ENCODE data around the gene FNBP1L. TPM values are rescaled to one million over a fixed set of nuclear protein-coding genes. Genes with fewer than 3 reads are reported as not detected.

The FNBP1L gene
- total and polyA plus RNA-seq, 10 of the 15 experiments (the other 5 are each of a cell fraction or from before 2014, with no cell fraction given) = 0.02 to 0.12 (median 0.07) TPM; not detected in 4

- H3K27me3 ChIP-seq (replicated peaks in 1 of 2; ENCODE audit: control insufficient read depth in 2 of 2, insufficient read depth in 2 of 2, low read length in 1 of 2) = no peaks in the 10 kb centered on the region
- no peaks in the 10 kb centered on the region for H3K4me1 ChIP-seq (ENCODE audit: control insufficient read depth, insufficient read depth, low read length)
- TF ChIP-seq SMC3 (IDR thresholded peaks at IDR 0.05; ENCODE audit: borderline replicate concordance, low read length) = no peak
- TF ChIP-seq, protein P1, sequence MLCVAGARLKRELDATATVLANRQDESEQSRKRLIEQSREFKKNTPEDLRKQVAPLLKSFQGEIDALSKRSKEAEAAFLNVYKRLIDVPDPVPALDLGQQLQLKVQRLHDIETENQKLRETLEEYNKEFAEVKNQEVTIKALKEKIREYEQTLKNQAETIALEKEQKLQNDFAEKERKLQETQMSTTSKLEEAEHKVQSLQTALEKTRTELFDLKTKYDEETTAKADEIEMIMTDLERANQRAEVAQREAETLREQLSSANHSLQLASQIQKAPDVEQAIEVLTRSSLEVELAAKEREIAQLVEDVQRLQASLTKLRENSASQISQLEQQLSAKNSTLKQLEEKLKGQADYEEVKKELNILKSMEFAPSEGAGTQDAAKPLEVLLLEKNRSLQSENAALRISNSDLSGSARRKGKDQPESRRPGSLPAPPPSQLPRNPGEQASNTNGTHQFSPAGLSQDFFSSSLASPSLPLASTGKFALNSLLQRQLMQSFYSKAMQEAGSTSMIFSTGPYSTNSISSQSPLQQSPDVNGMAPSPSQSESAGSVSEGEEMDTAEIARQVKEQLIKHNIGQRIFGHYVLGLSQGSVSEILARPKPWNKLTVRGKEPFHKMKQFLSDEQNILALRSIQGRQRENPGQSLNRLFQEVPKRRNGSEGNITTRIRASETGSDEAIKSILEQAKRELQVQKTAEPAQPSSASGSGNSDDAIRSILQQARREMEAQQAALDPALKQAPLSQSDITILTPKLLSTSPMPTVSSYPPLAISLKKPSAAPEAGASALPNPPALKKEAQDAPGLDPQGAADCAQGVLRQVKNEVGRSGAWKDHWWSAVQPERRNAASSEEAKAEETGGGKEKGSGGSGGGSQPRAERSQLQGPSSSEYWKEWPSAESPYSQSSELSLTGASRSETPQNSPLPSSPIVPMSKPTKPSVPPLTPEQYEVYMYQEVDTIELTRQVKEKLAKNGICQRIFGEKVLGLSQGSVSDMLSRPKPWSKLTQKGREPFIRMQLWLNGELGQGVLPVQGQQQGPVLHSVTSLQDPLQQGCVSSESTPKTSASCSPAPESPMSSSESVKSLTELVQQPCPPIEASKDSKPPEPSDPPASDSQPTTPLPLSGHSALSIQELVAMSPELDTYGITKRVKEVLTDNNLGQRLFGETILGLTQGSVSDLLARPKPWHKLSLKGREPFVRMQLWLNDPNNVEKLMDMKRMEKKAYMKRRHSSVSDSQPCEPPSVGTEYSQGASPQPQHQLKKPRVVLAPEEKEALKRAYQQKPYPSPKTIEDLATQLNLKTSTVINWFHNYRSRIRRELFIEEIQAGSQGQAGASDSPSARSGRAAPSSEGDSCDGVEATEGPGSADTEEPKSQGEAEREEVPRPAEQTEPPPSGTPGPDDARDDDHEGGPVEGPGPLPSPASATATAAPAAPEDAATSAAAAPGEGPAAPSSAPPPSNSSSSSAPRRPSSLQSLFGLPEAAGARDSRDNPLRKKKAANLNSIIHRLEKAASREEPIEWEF (IDR thresholded peaks at IDR 0.05; ENCODE audit: insufficient replicate concordance, low read depth, low read length) = no peak
- no peak for TF ChIP-seq RCOR1 (conservative IDR thresholded peaks at IDR 0.05; ENCODE audit: low read depth, low read length)
- no peak for TF ChIP-seq IKZF2 (IDR thresholded peaks at IDR 0.05)
- TF ChIP-seq HDGF (IDR thresholded peaks at IDR 0.05) = no peak
- in situ Hi-C loops (cut with MboI) (no loop called here), intact Hi-C loops (cut with micrococcal nuclease; ENCODE audit: unreplicated experiment) (no loop called here)
- no peak for FAIRE-seq
- H3K79me2 ChIP-seq (ENCODE audit: control insufficient read depth, insufficient read depth, low read length) = no peaks in the 10 kb centered on the region
- no peak overlapping the region for H2AFZ ChIP-seq (ENCODE audit: control insufficient read depth, low read depth, low read length)
- H3K9ac ChIP-seq (ENCODE audit: control insufficient read depth, insufficient read depth, low read length) = no peak overlapping the region
- H3K9me3 ChIP-seq (replicated peaks; ENCODE audit: control insufficient read depth, insufficient read depth, low read length) = no peaks in the 10 kb centered on the region
- DNase-seq (ENCODE audit: low read depth, low spot score) = no peak
- H3K4me2 ChIP-seq (ENCODE audit: control insufficient read depth, insufficient read depth) = no peak overlapping the region
- RAD21 ChIA-PET (ENCODE audit: unreplicated experiment) = no interaction called here
- H3K27ac ChIP-seq (ENCODE audit: control insufficient read depth, insufficient read depth) = no peak overlapping the region
- 8% methylated on average over 2 of the region's 2 CpGs for WGBS (ENCODE audit: insufficient coverage, insufficient replicate concordance, low lambda C conversion rate, missing lambda C conversion rate)
- POLR2A ChIA-PET = no interaction called here
- CTCF ChIA-PET = interaction anchor here (0.8 kb wide), 1 partner anchor 268 kb away, joined by 3 read pairs; no protein-coding TSS in a partner anchor
- H3K36me3 ChIP-seq (ENCODE audit: control insufficient read depth in 2 of 2, insufficient read depth in 2 of 2, low read length in 1 of 2) = no peaks in the 10 kb centered on the region
- H4K20me1 ChIP-seq (ENCODE audit: control insufficient read depth, insufficient read depth) = no peaks in the 10 kb centered on the region
- ATAC-seq = no peak
- no TSS peak for BruUV-seq (replicated peaks)
- SMC1A ChIA-PET (ENCODE audit: uncharacterized antibody, unreplicated experiment) = no interaction called here
- H3K4me3 ChIP-seq = no peak overlapping the region
These were observed 83.3 kb downstream of the FNBP1L start for GRCh38 chr1:93531193-93531592.

All from GM12878 (cell line).